ENCODE data around the gene RELL1.

The RELL1 gene

DNA sequence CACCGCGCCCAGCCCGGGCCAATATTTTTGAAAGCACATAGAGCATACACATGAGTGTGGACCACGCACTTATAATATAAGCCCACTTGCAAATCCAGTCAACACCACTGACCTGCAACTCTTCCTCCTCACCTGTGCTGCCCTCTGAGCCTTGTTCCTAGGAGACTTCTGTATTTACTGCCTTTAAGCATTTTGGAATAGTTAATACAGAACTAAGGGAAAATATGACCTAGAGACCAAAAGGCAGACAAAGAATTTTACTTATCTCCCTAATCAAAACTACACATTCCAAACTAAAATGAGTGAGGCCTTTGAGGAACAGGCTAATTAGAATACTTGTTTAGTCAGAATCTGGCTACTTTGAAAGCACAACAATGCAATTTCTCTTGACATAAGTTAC, 89.1 kb downstream of the RELL1 start:
- DNase-seq (ENCODE audit: low read depth), result no peak

- DNase-seq (ENCODE audit: low read depth), result no peak
These were observed 90.1 kb downstream of the RELL1 start for GRCh38 chr4:37595875-37596680.

DNA sequence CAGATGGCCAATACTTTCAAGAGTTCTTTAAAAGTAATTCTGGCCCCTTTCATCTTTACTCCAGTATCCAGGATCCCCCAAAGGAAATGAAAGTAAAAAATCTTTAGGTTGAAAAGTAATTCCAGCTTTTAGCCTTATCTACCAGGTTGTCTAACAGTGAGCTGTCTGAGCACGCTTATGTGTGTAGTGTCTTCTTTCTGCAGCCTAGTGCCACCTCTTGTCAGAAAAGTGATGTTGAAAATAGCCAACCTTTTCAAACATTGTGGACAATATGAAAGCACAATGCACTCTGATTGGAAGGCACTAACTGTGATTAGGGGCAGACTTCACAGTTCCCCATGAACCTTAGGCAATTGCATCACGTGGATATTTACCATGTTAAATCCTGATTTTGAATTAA, 92.1 kb downstream of the RELL1 start:
- DNase-seq (ENCODE audit: low read depth), result no peak

DNA sequence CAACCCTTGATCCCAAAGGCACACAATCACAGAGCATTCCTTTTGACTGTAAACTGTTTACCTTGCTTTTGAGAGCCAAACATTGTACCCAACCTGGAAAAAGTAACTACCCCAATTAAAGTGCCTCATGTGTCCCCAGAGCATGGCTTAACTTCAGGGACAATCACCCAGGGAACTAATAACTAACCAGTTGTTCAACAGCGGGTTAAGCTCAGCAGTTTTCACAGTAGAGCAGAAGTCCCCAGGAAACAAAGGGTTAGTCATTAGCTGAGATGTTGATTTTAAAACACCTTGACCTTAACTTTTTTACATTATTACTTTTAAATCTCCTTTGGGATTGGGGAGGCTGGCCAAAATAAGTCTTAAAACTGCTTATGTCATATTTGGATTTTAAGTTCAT, 94.8 kb downstream of the RELL1 start:
- no peak for DNase-seq (ENCODE audit: low read depth)

DNA sequence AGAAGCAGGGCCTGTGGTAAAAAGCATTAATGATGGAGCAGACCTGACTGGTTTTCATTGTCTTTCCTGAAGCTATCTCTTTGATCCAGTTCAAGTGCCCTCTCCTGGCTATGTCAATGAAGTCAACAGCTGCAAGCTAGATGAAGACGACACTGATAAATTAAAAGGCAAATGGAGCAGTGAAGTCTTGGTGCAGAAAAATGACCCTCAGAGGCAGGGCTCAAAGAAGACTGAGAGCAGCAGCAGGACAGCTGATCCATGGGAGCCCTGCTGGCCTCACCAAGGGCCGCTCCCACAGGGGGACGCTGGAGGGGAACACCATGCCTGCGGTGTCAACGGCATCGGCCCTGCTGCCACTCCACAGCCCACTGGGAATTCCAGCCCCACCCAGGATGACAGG, 96.2 kb downstream of the RELL1 start:
- no peak for DNase-seq (ENCODE audit: low read depth)

DNA sequence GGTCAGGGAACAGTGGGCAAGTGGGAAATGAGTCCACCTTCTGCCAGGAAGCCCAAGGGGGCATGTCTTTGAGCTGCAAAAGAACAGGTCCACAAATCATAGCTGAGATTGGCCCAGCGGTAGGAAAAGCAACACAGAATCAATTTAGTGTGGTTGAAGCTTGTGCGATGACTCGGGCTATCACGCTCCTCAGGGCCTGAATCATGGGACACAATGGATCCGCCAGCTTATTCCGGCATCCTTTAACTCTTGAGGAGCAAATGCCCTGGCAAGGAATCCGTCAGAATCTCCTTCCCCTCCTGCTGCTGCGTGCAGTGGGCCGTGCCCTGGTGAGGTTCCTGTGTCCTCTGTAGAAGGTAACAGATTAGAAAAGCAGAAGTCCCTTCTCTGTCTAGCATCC, 98.0 kb downstream of the RELL1 start:
- no peak for DNase-seq (ENCODE audit: low read depth)

- DNase-seq (ENCODE audit: low read depth), result no peak
These were observed 100.0 kb downstream of the RELL1 start for GRCh38 chr4:37586194-37586593.

GRCh38 chr4:37584493-37585060, 101.6 kb downstream of the RELL1 start:
- no peak for DNase-seq (ENCODE audit: low read depth)

DNA sequence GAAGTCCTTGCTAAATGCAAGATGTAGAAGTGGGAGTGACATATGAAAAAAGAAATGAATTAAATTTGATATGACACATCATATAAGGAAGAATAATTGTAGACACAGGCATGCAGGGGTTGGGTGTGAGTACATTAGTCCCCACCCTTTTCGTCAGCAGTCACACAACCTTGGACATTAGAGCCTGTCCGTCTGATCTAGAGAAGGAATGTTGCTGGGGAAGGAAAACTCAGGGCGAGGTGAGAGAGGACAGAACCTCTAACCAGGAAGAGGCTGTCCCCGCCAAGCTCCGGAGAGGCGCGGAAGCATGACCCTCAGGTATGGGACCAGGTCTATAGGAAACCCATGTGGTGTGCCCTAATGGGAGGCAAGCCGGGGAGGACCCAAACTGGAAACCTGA, 102.1 kb downstream of the RELL1 start:
- no peak for DNase-seq (ENCODE audit: low read depth)

DNA sequence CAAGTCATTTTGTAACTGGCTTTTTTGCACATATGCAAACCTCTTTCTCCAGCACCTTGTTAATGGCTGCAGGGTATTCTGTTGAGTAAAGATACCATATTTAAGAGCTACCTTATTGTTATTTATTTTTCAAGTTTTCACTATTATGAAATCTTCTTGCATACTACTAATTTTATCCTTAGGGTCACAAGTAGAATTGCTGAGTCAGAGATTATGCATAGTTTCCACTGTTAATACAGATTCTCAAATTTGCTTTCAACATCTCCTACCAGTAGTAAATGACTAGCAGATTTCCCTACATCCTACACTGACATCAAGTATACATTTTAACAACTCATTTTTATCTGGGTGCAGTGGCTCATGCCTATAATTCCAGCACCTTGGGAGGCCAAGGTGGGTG, 112.6 kb downstream of the RELL1 start:
- no peak for DNase-seq (ENCODE audit: low read depth)

- no peak for DNase-seq (ENCODE audit: low read depth)
These were observed 117.7 kb downstream of the RELL1 start for GRCh38 chr4:37568489-37568888.

GRCh38 chr4:37567836-37568235, 118.3 kb downstream of the RELL1 start:
- DNase-seq (ENCODE audit: low read depth), result no peak

DNA sequence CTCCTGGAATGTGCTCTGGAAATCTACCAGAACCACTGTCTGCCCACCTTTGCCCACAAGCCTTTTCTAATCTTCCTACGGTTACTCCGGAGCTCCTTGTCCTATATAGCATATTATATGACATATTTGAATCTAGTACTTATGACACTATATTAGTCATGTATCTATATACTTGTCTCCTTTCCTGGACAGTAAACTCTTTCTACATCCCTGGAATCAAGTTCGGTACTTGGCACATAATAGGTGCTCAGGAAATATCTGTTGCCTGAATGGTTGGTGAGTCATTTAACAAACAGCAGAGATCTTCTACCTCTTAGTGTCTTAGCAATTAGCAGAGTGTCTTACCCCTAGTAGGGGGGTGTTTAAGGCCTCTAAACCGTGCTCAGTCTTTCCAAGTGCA, 123.6 kb downstream of the RELL1 start:
- no peak for DNase-seq (ENCODE audit: low read depth)

- no peak for DNase-seq (ENCODE audit: low read depth)
These were observed 124.4 kb downstream of the RELL1 start for GRCh38 chr4:37561803-37562207.

DNA sequence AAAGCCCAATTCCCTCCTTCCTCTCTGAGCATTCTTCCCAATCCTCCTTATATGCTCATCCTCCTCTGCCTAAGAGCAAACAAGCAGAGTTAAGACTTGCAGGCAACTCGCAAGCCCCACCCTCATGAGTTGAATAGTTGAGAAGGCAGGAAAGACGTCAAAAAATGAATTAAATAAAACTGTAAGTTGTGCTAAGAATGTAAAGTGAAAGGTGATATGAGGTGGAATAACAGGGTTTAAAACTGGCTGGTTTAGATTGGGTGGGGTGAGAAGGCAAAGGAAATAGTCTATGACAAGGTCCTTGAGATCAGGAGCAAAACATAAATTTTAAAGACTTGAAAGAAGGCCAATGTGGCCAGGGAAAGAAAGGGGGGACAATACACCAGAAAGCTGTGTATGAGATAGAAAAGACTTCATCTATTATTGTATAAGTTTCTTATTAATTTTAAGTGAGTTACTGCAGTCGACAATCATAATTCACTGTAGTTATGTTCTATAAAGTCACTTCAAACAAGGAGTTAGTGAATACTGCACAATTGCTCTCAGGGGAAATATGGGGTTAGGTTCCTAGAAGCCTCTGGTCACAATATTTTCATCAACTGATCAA, 124.9 kb downstream of the RELL1 start:
- no peak for DNase-seq (ENCODE audit: low read depth)
